Neutrophil (primary cell): ENCODE data around the gene C1QC.

Experiments used
- H3K27ac ChIP-seq: fragments of 200-600 bp; sonication (generic); 2 replicates; pipeline ENCODE4 v1.5.1; 2016; ENCODE audit warnings: mild to moderate bottlenecking, moderate library complexity
- H3K27me3 ChIP-seq: fragments of 200-600 bp; sonication (generic); 2 replicates; pipeline ENCODE4 v1.6.0; 2016; ENCODE audit warnings: mild to moderate bottlenecking
- H3K36me3 ChIP-seq: fragments of 200-600 bp; sonication (generic); 2 replicates; pipeline ENCODE4 v1.5.1; 2017
- H3K4me1 ChIP-seq, 2 experiments: fragments of 200-600 bp in 1 of 2; sonication (generic) in 1 of 2; 1 replicate in 1 of 2; 2 replicates in 1 of 2; pipeline versions ENCODE4 v1.5.1 to v1.6.1; 2013 to 2016; ENCODE audit warnings: low read depth in 1 of 2, low read length in 1 of 2, mild to moderate bottlenecking in 1 of 2, moderate library complexity in 1 of 2; ENCODE audit not compliant: control insufficient read depth in 1 of 2, insufficient read depth in 1 of 2
- H3K4me3 ChIP-seq, 2 experiments: fragments of 200-600 bp in 1 of 2; sonication (generic) in 1 of 2; 1 replicate in 1 of 2; 2 replicates in 1 of 2; pipeline ENCODE4 v1.5.1; 2013 to 2016; ENCODE audit warnings: low read depth in 1 of 2, low read length in 1 of 2, mild to moderate bottlenecking in 1 of 2, moderate library complexity in 1 of 2
- H3K9me3 ChIP-seq: fragments of 200-600 bp; sonication (generic); 2 replicates; pipeline ENCODE4 v1.5.1; 2016
- CTCF ChIP-seq: fragments of 200-600 bp; sonication (generic); IDR thresholded peaks from 2 replicates; pipeline ENCODE4 v1.5.1; 2016; ENCODE audit warnings: antibody characterized with exemption

Gene C1QC

GRCh38 chr1:22618056-22618455 is 25.4 kb upstream of the C1QC start:
- Histone ChIP-seq H3K27ac (no peak overlapping the region), H3K36me3 (no peaks in the 10 kb centered on the region), H3K4me1 (peaks cover 0 to 3% of the 10 kb centered on the region in 2 experiments), H3K27me3 (peaks cover 64% of the 10 kb centered on the region), H3K4me3 (no peak overlapping the region), H3K9me3 (no peaks in the 10 kb centered on the region)
- no peak for TF ChIP-seq CTCF

- no peak overlapping the region for H3K27ac ChIP-seq
- no peaks in the 10 kb centered on the region for H3K36me3 ChIP-seq
- no peaks in the 10 kb centered on the region for H3K9me3 ChIP-seq
- peaks cover 0 to 3% of the 10 kb centered on the region in 2 experiments for H3K4me1 ChIP-seq
- H3K27me3 ChIP-seq: peaks cover 64% of the 10 kb centered on the region
- H3K4me3 ChIP-seq: no peak overlapping the region
- TF ChIP-seq CTCF: no peak
These were observed 24.2 kb upstream of the C1QC start for GRCh38 chr1:22619252-22619651.

- Histone ChIP-seq H3K4me3 (no peak overlapping the region), H3K27ac (no peak overlapping the region), H3K9me3 (no peaks in the 10 kb centered on the region), H3K27me3 (peaks cover 67% of the 10 kb centered on the region), H3K36me3 (no peaks in the 10 kb centered on the region), H3K4me1 (peaks cover 0 to 3% of the 10 kb centered on the region in 2 experiments)
- no peak for TF ChIP-seq CTCF
These were observed 23.6 kb upstream of the C1QC start for GRCh38 chr1:22619798-22620197.

- Histone ChIP-seq H3K4me3 (no peak overlapping the region), H3K27me3 (peaks cover 72% of the 10 kb centered on the region), H3K4me1 (peaks cover 0 to 3% of the 10 kb centered on the region in 2 experiments), H3K9me3 (no peaks in the 10 kb centered on the region), H3K36me3 (no peaks in the 10 kb centered on the region), H3K27ac (no peak overlapping the region)
- no peak for TF ChIP-seq CTCF
These were observed 21.7 kb upstream of the C1QC start for GRCh38 chr1:22621761-22622160.

- H3K4me1 ChIP-seq: no peaks in the 10 kb centered on the region
- no peaks in the 10 kb centered on the region for H3K9me3 ChIP-seq
- H3K27me3 ChIP-seq: peaks cover 66% of the 10 kb centered on the region
- no peaks in the 10 kb centered on the region for H3K36me3 ChIP-seq
- no peak overlapping the region for H3K4me3 ChIP-seq
- TF ChIP-seq CTCF: no peak
- no peak overlapping the region for H3K27ac ChIP-seq
These were observed 18.0 kb upstream of the C1QC start for GRCh38 chr1:22625262-22625925.
